IMR-90 (cell line): Measurements from ENCODE around the gene SPECC1L. TPM values are rescaled to one million over a fixed set of nuclear protein-coding genes. Genes with fewer than 3 reads are reported as not detected.
"Not testable (repeated sequence)": the region's sequence is repeated elsewhere in the genome, so short reads cannot be mapped to it uniquely, and the experiment has no call there.

Experiments used
- ATAC-seq: fragments of 200-7000 bp; cut with Tn5 transposase; 2 replicates; pipeline ENCODE4 v1.9.1; 2020; ENCODE audit warnings: low read depth, mild to moderate bottlenecking, moderate library complexity
- BruUV-seq: library from RNA; stranded (reverse); fragments of 400-500 nt; replicated peaks from 2 replicates; lab custom pipeline; 2021; lab: Mats Ljungman, UMichigan
- CTCF ChIA-PET: fragments of 300-600 bp; formaldehyde crosslinking; extraction: SDS; loops from one replicate; lab custom pipeline; 2021; ENCODE audit warnings: antibody characterized with exemption; lab: Yijun Ruan, JAX
- POLR2A ChIA-PET: fragments of 300-600 bp; sonication (Branson Sonifier 250); formaldehyde crosslinking; loops from one replicate; lab custom pipeline; 2022; ENCODE audit warnings: antibody characterized with exemption; ENCODE audit not compliant: unreplicated experiment; lab: Charles Lee
- DNase-seq: peaks from one replicate; pipeline ENCODE4 v3.0.0; 2013
- H2AFZ ChIP-seq: replicated peaks from 2 replicates; pipeline ENCODE3; 2013; ENCODE audit warnings: low read length, mild to moderate bottlenecking; ENCODE audit not compliant: poor library complexity
- H2AK5ac ChIP-seq: 2 replicates; pipeline ENCODE4 v1.6.1; 2013; ENCODE audit warnings: low read depth, low read length, inconsistent platforms
- H2AK9ac ChIP-seq: replicated peaks from 2 replicates; pipeline ENCODE3; 2013; ENCODE audit warnings: mild to moderate bottlenecking, low read depth, low read length, moderate library complexity; ENCODE audit not compliant: poor library complexity
- H2BK120ac ChIP-seq: 2 replicates; pipeline ENCODE4 v1.6.1; 2013; ENCODE audit warnings: low read depth, low read length, inconsistent platforms
- H2BK15ac ChIP-seq: 3 replicates; pipeline ENCODE4 v1.6.1; 2013; ENCODE audit warnings: low read depth, low read length, inconsistent platforms
- H2BK20ac ChIP-seq: 2 replicates; pipeline ENCODE4 v1.6.1; 2013; ENCODE audit warnings: low read depth, mild to moderate bottlenecking, inconsistent platforms, low read length, moderate library complexity
- H2BK5ac ChIP-seq: 2 replicates; pipeline ENCODE4 v1.6.1; 2013; ENCODE audit warnings: mild to moderate bottlenecking, low read depth, low read length, inconsistent platforms; ENCODE audit not compliant: poor library complexity, severe bottlenecking
- H3K14ac ChIP-seq: replicated peaks from 2 replicates; pipeline ENCODE4 v1.6.1; 2013; ENCODE audit warnings: low read depth, low read length, inconsistent platforms
- H3K18ac ChIP-seq: 2 replicates; pipeline ENCODE4 v1.6.1; 2013; ENCODE audit warnings: low read depth, low read length, control low read depth
- H3K23ac ChIP-seq: 2 replicates; pipeline ENCODE4 v1.6.1; 2013; ENCODE audit warnings: low read depth, low read length, inconsistent platforms
- H3K27ac ChIP-seq: 2 replicates; pipeline ENCODE4 v1.5.1; 2013; ENCODE audit warnings: mild to moderate bottlenecking, control low read depth, low read length; ENCODE audit not compliant: insufficient read depth
- H3K27me3 ChIP-seq: 2 replicates; pipeline ENCODE4 v1.6.1; 2013; ENCODE audit warnings: low read length; ENCODE audit not compliant: control insufficient read depth, insufficient read depth
- H3K36me3 ChIP-seq: 2 replicates; pipeline ENCODE4 v1.6.1; 2013; ENCODE audit warnings: low read length, mixed read lengths; ENCODE audit not compliant: control insufficient read depth, insufficient read depth
- H3K4ac ChIP-seq: 2 replicates; pipeline ENCODE4 v1.6.1; 2013; ENCODE audit warnings: low read depth, low read length, inconsistent platforms
- H3K4me1 ChIP-seq: 2 replicates; pipeline ENCODE4 v1.6.1; 2013; ENCODE audit warnings: low read length, mixed read lengths; ENCODE audit not compliant: control insufficient read depth, insufficient read depth
- H3K4me2 ChIP-seq: 2 replicates; pipeline ENCODE4 v1.6.1; 2013; ENCODE audit warnings: low read depth, mild to moderate bottlenecking, control low read depth, low read length, moderate library complexity
- H3K4me3 ChIP-seq: 2 replicates; pipeline ENCODE4 v1.5.1; 2013; ENCODE audit warnings: low read depth, mild to moderate bottlenecking, control low read depth, low read length, moderate library complexity; ENCODE audit not compliant: insufficient read depth
- H3K56ac ChIP-seq: 2 replicates; pipeline ENCODE4 v1.6.1; 2013; ENCODE audit warnings: low read length, inconsistent platforms; ENCODE audit not compliant: insufficient read depth; ENCODE audit errors: extremely low read depth
- H3K79me1 ChIP-seq, 2 experiments: 2 replicates each; pipeline ENCODE4 v1.6.1; 2013; ENCODE audit warnings: low read length in 2 of 2, inconsistent platforms in 1 of 2, low read depth in 1 of 2
- H3K9ac ChIP-seq: 2 replicates; pipeline ENCODE4 v1.6.1; 2013; ENCODE audit warnings: low read depth, low read length, control low read depth
- H3K9me1 ChIP-seq: 2 replicates; pipeline ENCODE4 v1.6.1; 2013; ENCODE audit warnings: low read length, inconsistent platforms; ENCODE audit not compliant: insufficient read depth
- H3K9me3 ChIP-seq: 2 replicates; pipeline ENCODE4 v1.6.1; 2013; ENCODE audit warnings: low read length; ENCODE audit not compliant: control insufficient read depth, insufficient read depth
- H4K20me1 ChIP-seq: 2 replicates; pipeline ENCODE4 v1.6.1; 2013; ENCODE audit warnings: low read length, inconsistent platforms; ENCODE audit not compliant: insufficient read depth
- H4K5ac ChIP-seq: 2 replicates; pipeline ENCODE4 v1.6.1; 2013; ENCODE audit warnings: mild to moderate bottlenecking, low read depth, low read length, control low read depth
- H4K8ac ChIP-seq, 2 experiments: 2 replicates each; pipeline ENCODE4 v1.6.1; 2013; ENCODE audit warnings: low read depth in 2 of 2, low read length in 2 of 2, control low read depth in 1 of 2, inconsistent platforms in 1 of 2
- H4K91ac ChIP-seq: 2 replicates; pipeline ENCODE4 v1.6.1; 2013; ENCODE audit warnings: low read depth, low read length, inconsistent platforms; ENCODE audit not compliant: insufficient read depth
- BHLHE40 ChIP-seq: fragments of 150-350 bp; IDR thresholded peaks from 2 replicates; pipeline ENCODE4 v1.6.1; 2016; ENCODE audit warnings: mild to moderate bottlenecking, low read depth, low read length
- FOS ChIP-seq: fragments of 150-350 bp; IDR thresholded peaks from 2 replicates; pipeline ENCODE4 v1.6.1; 2016; ENCODE audit warnings: low read depth, low read length
- WGBS, 2 experiments: methylation state at CpG; one replicate each; pipeline versions ENCODE4 v1.1.5 to v1.1.7; 2013; ENCODE audit warnings: missing lambda C conversion rate in 2 of 2; ENCODE audit not compliant: insufficient read length in 1 of 2; ENCODE audit errors: extremely low coverage in 2 of 2; 5-methylcytosine and 5-hydroxymethylcytosine counted together
- dilution Hi-C: fragments of 300-500 bp; cut with HindIII; formaldehyde crosslinking; loops from one replicate; pipeline ENCODE4 v1.14.3; 2018; ENCODE audit warnings: low sequenced_read_pairs; ENCODE audit not compliant: unreplicated experiment
- in situ Hi-C: fragments of 300-500 bp; cut with MboI; formaldehyde crosslinking; loops from 3 replicates; pipeline ENCODE4 v1.14.3; 2019; ENCODE audit warnings: low sequenced_read_pairs, inconsistent platforms, mixed read lengths
- intact Hi-C: fragments of 100-400 bp; cut with micrococcal nuclease; formaldehyde crosslinking; loops from 2 replicates; pipeline ENCODE4 v1.10.0; 2022
- polyA plus RNA-seq, 3 experiments: library from polyadenylated mRNA; depleted of rRNA; stranded (reverse); fragments of >200 nt; gene quantifications; 2 replicates each; pipeline ENCODE4 v1.2.3, GENCODE V29; 2012; ENCODE audit warnings: low replicate concordance in 1 of 3
- total RNA-seq: library from RNA; depleted of rRNA; stranded (reverse); fragments of >200 nt; gene quantifications from 2 replicates; pipeline ENCODE4 v1.2.3, GENCODE V29; 2012

Gene SPECC1L
- total and polyA plus RNA-seq, 2 of the 4 experiments (the other 2 are of a cell fraction) = 18.7 to 44.1 TPM

DNA sequence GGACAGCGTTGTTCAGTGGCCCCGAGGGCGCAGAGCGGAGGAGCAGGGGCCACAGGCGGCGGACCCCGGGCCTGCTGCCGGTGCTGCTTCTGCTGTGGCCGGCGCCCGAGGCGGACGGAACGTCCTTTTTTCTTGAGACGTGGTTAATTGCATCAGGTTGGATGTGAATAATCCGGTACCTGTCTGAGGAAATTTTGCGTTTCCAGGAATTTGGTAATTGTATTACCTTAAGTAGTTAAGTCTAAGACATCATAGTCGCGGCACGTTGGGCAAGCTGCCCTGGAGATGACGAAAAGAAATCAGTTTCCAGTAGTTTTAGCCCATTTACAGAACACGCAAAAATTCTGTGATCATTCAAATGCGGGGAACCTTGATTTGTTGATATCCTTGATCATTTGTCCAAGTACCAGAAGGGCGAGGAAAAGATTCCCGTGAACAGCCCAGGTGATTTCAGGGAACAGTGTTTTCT lies 789 bp downstream of the SPECC1L start:
- no peak for TF ChIP-seq FOS
- no peak for TF ChIP-seq BHLHE40
- Histone ChIP-seq H2BK20ac (no peak overlapping the region), H3K9me1 (0 out of 2 replicates have a peak, but pooled peaks cover 2% of the 10 kb centered on the region), H3K27ac (peak overlapping the region; percentile 94), H2AFZ (peak overlapping the region; percentile 97), H3K4me2 (peak overlapping the region; percentile 91), H2AK9ac (peak overlapping the region; percentile 59), H3K56ac (peak overlapping the region; percentile 83), H2AK5ac (peak overlapping the region; percentile 88), H3K79me1 (peaks cover 11 to 32% of the 10 kb centered on the region in 2 experiments; a peak in 3 of 4 replicates), H4K20me1 (peaks cover 30% of the 10 kb centered on the region), H3K4me3 (peak overlapping the region; percentile 87), H3K9ac (peak overlapping the region; percentile 94), H3K18ac (no peak overlapping the region; the same call in 1 of the 2 replicates), H4K91ac (peak overlapping the region; percentile 79), H3K27me3 (no peaks in the 10 kb centered on the region), H3K4ac (peak overlapping the region; percentile 83), H3K4me1 (peaks cover 4% of the 10 kb centered on the region), H3K9me3 (no peaks in the 10 kb centered on the region), H4K8ac (peak overlapping the region; percentile 91 to 97; a peak in 3 of 4 replicates), H2BK5ac (peak overlapping the region; percentile 89), H2BK15ac (no peak overlapping the region), H3K14ac (peak overlapping the region; percentile 93), H4K5ac (peak overlapping the region; percentile 15; the same call in 1 of the 2 replicates), H2BK120ac (peak overlapping the region; percentile 56; the same call in 1 of the 2 replicates), H3K36me3 (no peaks in the 10 kb centered on the region), H3K23ac (peak overlapping the region; percentile 90)
- peak; percentile 12 for DNase-seq
- intact Hi-C loops = no loop called here
- dilution Hi-C loops = no loop called here
- no peak for ATAC-seq
- BruUV-seq = no TSS peak
- ChIA-PET POLR2A (no interaction called here), CTCF (no interaction called here)
- no CpG with 5 or more reads among the region's 25 CpGs for WGBS, 2 experiments
- in situ Hi-C loops = no loop called here

DNA sequence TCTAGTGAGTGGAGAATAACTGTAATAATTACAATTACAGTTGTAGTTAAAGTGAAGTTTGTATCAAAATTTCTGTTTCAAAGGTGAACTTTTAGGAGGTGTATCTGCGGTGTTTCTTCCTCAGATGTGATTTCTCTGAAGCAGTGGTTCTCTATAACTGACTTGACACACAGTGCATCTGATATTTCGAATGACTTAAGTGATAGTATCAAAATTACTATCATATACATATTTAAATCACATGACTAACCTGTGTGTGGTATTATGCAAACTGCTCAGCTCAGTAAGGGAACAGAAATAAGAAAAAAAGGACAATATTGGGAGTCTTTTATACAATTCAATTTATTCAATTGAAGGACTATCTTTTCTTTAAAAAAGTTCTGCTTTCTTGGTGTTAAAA lies 2.4 kb downstream of the SPECC1L start:
- H2AK5ac ChIP-seq, H3K4ac ChIP-seq, BruUV-seq, H3K4me1 ChIP-seq, H3K14ac ChIP-seq, H3K56ac ChIP-seq, H3K27me3 ChIP-seq, H2BK5ac ChIP-seq, H4K5ac ChIP-seq, intact Hi-C loops, H3K4me3 ChIP-seq, POLR2A ChIA-PET, H3K4me2 ChIP-seq, H4K8ac ChIP-seq, CTCF ChIA-PET, H2BK20ac ChIP-seq, H4K91ac ChIP-seq, H2AK9ac ChIP-seq, DNase-seq, H2AFZ ChIP-seq, H3K23ac ChIP-seq, H3K18ac ChIP-seq, H2BK15ac ChIP-seq, in situ Hi-C loops, H3K9ac ChIP-seq, H3K9me3 ChIP-seq, dilution Hi-C loops, ATAC-seq, H2BK120ac ChIP-seq, H3K9me1 ChIP-seq, H3K27ac ChIP-seq, H3K36me3 ChIP-seq: not testable (repeated sequence)
- no CpG with 5 or more reads among the region's 2 CpGs for WGBS, 2 experiments
- H4K20me1 ChIP-seq = peaks cover 30% of the 10 kb centered on the region
- H3K79me1 ChIP-seq = peaks cover 11 to 33% of the 10 kb centered on the region in 2 experiments; a peak in 3 of 4 replicates
